ENCODE data around the gene MYO15B. TPM values are rescaled to one million over a fixed set of nuclear protein-coding genes. Genes with fewer than 3 reads are reported as not detected.
A peak's percentile ranks its signal among the peaks of the same experiment; 100 is the strongest.

Gene MYO15B
- total RNA-seq, 1 donor from 2014 or later, result 337 TPM

DNA sequence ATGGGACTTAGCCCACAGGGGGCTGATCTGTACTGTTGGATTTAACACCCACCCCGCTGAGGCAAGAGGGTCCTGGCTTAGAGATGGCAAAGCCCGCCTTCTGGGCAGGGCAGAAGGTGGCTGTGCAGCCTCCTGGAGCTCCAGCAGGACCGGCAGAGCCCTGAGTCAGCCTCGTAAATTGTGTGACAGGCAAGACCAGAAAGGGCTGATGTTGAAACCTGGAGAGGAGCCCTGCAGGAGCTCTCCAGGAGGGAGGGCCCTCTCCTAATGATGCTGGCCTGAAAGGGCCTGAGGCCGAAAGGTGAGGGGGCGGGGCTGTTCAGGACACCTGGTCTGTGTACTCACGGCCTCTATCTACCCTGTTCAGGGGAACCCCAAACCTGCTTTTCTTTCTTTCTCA lies 22.5 kb upstream of the MYO15B start:
- H3K36me3 Mint-ChIP-seq (ENCODE audit: insufficient read depth), result peaks cover 14% of the 10 kb centered on the region
- DNase-seq (ENCODE audit: low spot score, unreplicated experiment), result no peak
- no peaks in the 10 kb centered on the region for H3K27me3 Mint-ChIP-seq
- TF ChIP-seq CTCF (IDR thresholded peaks at IDR 0.05; ENCODE audit: unreplicated experiment), result no peak
- H3K27ac Mint-ChIP-seq, result no peak overlapping the region
- H3K9me3 Mint-ChIP-seq (ENCODE audit: low read depth), result no peaks in the 10 kb centered on the region
- H3K4me3 Mint-ChIP-seq (ENCODE audit: low read depth), result no peak overlapping the region
- H3K4me1 Mint-ChIP-seq (ENCODE audit: low read depth), result no peaks in the 10 kb centered on the region

- no peak overlapping the region for H3K27ac Mint-ChIP-seq
- no peaks in the 10 kb centered on the region for H3K27me3 Mint-ChIP-seq
- no peaks in the 10 kb centered on the region for H3K4me1 Mint-ChIP-seq (ENCODE audit: low read depth)
- DNase-seq (ENCODE audit: low spot score, unreplicated experiment), result no peak
- H3K9me3 Mint-ChIP-seq (ENCODE audit: low read depth), result no peaks in the 10 kb centered on the region
- no peak overlapping the region for H3K4me3 Mint-ChIP-seq (ENCODE audit: low read depth)
- TF ChIP-seq CTCF (IDR thresholded peaks at IDR 0.05; ENCODE audit: unreplicated experiment), result no peak
- peaks cover 14% of the 10 kb centered on the region for H3K36me3 Mint-ChIP-seq (ENCODE audit: insufficient read depth)
These were observed 22.0 kb upstream of the MYO15B start for GRCh38 chr17:75565618-75566017.

GRCh38 chr17:75566416-75566815 lies 21.2 kb upstream of the MYO15B start:
- Mint-ChIP-seq H3K9me3 (ENCODE audit: low read depth) (no peaks in the 10 kb centered on the region), H3K4me1 (ENCODE audit: low read depth) (no peaks in the 10 kb centered on the region), H3K36me3 (ENCODE audit: insufficient read depth) (peaks cover 12% of the 10 kb centered on the region), H3K4me3 (ENCODE audit: low read depth) (no peak overlapping the region), H3K27me3 (no peaks in the 10 kb centered on the region), H3K27ac (peak overlapping the region; percentile 17)
- no peak for DNase-seq (ENCODE audit: low spot score, unreplicated experiment)
- TF ChIP-seq CTCF (IDR thresholded peaks at IDR 0.05; ENCODE audit: unreplicated experiment), result no peak

DNA sequence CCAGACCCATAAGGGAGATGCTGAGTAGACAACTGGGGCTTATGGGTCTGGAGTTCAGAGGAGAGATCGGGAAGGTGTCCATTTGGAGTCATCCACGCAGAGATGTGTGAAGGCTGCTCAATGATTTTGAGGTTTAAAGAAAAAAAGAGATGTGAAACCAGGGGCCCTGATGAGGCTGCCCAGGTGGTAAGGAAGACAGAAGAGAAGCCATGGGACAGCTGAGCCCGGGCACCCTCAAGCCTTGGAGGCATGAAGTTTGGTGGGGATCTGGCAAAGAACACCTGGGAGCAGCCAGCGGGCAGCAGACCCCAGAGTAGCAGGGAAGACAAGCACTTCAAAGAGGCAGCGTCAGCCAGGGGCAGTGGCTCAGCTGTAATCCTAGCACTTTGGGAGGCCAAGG lies 20.8 kb upstream of the MYO15B start:
- no peaks in the 10 kb centered on the region for H3K27me3 Mint-ChIP-seq
- H3K4me3 Mint-ChIP-seq (ENCODE audit: low read depth), result no peak overlapping the region
- no peaks in the 10 kb centered on the region for H3K9me3 Mint-ChIP-seq (ENCODE audit: low read depth)
- no peaks in the 10 kb centered on the region for H3K4me1 Mint-ChIP-seq (ENCODE audit: low read depth)
- no peak overlapping the region for H3K27ac Mint-ChIP-seq
- H3K36me3 Mint-ChIP-seq (ENCODE audit: insufficient read depth), result peaks cover 14% of the 10 kb centered on the region
- DNase-seq (ENCODE audit: low spot score, unreplicated experiment), result no peak
- TF ChIP-seq CTCF (IDR thresholded peaks at IDR 0.05; ENCODE audit: unreplicated experiment), result no peak

DNA sequence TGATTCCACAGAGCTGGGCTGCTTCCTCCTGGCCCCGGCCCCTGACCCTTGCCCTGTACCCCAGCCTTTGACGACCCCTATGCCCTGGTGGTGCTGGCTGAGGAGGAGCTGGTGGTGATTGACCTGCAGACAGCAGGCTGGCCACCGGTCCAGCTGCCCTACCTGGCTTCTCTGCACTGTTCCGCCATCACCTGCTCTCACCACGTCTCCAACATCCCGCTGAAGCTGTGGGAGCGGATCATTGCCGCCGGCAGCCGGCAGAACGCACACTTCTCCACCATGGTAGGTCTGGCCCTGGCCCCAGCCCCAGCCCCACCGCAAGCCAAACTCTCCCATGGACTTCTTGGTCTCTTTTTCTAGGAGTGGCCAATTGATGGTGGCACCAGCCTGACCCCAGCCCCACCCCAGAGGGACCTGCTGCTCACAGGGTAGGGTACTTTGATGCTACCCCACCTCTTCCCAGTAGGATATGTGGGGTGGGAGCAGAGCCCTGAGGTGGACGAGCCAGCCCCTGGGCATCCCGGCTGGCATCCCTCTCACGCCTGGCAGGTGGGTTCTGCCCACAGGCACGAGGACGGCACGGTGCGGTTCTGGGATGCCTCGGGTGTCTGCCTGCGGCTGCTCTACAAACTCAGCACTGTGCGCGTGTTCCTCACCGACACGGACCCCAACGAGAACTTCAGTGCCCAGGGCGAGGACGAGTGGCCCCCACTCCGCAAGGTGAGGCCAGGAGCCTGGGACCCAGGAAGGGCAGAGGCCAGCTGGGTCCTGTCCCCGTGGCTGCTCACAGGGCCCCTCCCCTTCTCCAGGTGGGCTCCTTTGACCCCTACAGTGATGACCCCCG lies 19.0 kb upstream of the MYO15B start:
- H3K4me3 Mint-ChIP-seq (ENCODE audit: low read depth), result no peak overlapping the region
- peaks cover 15% of the 10 kb centered on the region for H3K36me3 Mint-ChIP-seq (ENCODE audit: insufficient read depth)
- DNase-seq (ENCODE audit: low spot score, unreplicated experiment), result no peak
- H3K9me3 Mint-ChIP-seq (ENCODE audit: low read depth), result no peaks in the 10 kb centered on the region
- no peaks in the 10 kb centered on the region for H3K4me1 Mint-ChIP-seq (ENCODE audit: low read depth)
- H3K27ac Mint-ChIP-seq, result no peak overlapping the region
- TF ChIP-seq CTCF (IDR thresholded peaks at IDR 0.05; ENCODE audit: unreplicated experiment), result no peak
- H3K27me3 Mint-ChIP-seq, result no peaks in the 10 kb centered on the region
